GM19025 (cell line): ENCODE measurements around the gene ARID3C.
A peak's percentile ranks its signal among the peaks of the same experiment; 100 is the strongest.

ENCODE experiments used
- ATAC-seq: cut with Tn5 transposase; IDR thresholded peaks from one replicate; pipeline ENCODE4 v1.9.1; 2021; ENCODE audit warnings: mild to moderate bottlenecking, low read depth, moderate library complexity; ENCODE audit not compliant: unreplicated experiment

Gene ARID3C, protein sequence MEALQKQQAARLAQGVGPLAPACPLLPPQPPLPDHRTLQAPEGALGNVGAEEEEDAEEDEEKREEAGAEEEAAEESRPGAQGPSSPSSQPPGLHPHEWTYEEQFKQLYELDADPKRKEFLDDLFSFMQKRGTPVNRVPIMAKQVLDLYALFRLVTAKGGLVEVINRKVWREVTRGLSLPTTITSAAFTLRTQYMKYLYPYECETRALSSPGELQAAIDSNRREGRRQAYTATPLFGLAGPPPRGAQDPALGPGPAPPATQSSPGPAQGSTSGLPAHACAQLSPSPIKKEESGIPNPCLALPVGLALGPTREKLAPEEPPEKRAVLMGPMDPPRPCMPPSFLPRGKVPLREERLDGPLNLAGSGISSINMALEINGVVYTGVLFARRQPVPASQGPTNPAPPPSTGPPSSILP

DNA sequence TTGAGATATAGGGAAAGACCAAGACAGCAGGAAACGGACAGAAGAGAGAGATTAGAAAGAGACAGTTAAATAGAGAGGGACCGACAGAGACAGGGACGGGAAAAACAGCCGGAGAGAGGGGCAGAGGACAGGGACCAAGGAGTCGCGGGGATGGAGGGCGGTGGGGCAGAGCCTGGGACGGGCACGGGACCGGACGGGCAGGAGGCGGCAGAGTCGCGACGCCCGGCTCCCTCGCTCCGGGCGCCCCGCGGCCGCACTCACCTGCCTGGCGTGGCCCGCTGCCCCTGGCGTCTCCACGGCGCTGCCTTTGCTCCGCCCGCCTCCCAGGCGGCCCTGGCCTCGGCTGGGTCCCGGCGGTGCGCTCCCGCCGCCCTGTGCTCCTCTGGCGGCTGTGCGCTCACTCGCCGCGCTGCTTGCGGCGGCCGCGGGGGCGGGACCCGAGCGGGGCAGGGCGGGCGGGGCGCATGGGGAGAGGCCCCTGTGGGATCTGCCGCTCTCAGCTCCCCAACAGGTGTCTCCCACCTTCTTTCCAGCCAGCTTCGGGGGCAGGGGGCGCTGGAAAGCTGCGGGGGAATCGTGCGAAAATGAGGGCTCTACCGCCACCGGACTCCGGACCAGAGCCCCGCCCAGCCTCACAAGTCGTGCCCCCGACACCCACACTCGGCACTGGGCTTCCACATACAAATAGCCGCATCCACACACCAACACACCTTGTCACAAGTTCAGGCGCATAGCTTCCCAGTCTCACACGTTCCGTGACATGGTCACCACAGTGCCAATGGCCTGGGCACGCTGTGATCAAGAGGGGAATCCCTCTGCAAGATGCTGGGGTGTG lies at the start of gene ARID3C:
ARID3C (minus strand) TSS at position 411 of the 835 bp plus-strand sequence. CDS start 1,052 bp downstream, outside the sequence.
- ATAC-seq, result no peak

DNA sequence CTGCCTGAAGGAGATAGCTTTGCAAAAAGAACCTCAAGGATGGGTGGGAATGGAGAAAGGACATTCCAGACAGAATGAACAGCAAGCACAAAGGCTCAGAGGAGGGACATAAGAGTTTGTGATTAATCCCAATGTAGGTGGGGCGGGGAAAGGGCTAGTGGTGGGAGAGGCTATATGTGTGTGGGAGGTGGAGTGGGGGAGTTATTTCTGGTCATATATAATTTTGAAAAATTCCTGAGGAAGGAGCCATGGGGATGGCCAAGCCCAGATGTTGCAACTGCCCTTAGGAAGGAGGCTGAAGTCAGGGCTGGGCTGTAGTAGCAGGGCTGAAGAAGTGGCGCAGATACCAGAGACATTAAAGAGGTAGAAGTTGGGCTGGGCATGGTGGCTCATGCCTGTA lies 47.0 kb upstream of the ARID3C start:
- no peak for ATAC-seq

DNA sequence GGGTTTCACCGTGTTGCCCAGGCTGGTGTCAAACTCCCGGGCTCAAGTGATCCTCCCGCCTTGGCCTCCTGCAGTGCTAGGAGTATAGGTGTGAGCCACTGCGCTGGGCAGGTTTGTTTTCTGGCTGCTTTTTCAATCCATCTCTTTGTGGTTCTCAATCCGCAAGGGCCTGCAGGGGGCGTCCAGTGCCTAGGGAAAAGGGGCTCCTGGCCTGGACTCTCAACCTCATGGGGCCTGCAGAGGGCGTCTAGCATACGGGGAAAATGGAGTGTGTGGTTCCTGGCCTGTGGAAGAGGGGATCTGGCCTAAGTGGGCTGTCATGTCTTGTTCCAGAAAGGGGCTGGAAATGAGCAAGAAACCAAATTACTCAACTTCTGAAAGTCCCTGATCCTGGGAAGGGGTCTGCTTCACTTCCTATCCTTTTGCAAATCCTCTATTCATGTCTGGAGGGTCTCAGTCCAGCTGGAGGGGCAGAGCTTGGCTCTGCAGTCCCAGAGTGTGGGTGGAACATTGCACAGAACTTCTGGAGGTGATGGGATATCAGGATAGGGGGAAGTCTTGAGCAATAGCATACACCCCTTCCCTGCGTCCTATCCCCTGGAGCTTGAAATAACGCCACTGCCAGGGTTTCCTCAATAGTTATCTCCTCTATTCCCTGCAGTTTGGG lies 46.3 kb upstream of the ARID3C start:
- ATAC-seq, result no peak

DNA sequence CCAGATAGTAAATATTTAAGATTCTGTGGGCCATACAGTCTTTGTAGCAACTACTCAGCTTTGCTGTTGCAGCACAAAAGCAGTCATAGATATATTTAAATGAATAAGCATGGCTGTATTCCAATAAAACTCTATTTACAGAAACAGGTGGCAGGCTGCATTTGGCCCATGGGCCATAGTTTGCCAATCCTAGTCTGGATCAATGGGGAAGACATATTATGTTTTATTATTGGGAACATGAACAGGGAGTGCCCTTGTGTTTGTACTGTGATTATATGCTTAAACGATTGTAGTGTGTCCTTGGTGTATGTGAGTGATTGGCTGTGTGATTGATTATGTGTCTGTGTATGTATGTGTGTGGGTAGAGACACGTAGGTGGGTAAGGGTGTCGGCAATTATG lies 45.6 kb upstream of the ARID3C start:
- ATAC-seq, result no peak

DNA sequence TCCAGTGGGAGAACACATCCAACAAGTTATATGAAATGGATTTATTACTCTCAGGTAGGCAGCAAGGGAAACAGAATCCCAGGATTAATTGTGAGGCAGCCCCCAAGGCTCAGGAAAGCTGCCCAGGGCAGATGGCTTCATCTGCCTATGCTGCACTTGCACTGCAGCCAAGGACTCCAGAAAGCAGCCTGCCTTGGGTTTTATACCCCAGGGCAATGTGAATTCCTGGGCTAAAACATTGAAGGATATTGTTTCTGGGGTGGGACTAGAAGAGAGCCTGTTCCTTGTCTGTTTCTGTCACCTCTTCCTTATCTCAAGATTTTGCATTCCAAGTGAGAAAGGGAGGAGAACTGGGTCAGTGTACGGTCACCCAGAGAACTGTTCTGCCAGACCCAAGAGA lies 42.4 kb upstream of the ARID3C start:
- ATAC-seq, result no peak

DNA sequence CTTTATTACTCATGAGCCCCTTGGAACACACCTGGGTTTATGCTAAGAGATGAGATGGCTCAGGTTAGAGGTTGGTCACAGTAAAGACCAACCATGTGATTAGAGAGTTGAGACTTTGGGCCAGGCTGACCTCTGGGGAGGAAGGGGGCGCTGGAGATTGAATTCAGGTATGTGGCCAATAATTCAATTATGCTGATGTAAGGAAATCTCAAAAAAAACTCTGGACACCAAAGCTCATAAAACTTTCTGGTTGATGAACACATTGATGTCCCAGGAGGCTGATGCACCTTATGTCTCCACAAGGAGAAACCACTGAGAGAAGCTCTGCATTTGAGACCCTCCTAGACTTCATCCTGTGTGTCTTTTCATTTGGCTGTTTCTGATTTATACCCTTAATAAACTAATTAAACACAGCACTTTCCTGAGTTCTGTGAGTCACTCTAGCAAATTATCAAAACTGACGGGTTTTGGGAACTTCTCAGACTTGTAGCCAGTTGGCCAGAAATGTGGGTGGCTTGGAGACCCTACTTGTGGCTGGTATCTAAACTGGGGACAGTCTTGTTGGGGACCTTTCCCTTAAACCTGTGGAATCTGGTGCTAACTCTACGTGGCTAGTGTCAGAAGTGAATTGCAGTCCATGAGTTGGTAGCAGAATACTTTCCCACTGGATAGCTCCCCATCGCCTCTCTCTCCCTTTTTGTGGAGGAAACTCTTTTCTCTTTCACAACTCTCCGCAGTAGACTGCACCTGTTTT lies 41.1 kb upstream of the ARID3C start:
- no peak for ATAC-seq

DNA sequence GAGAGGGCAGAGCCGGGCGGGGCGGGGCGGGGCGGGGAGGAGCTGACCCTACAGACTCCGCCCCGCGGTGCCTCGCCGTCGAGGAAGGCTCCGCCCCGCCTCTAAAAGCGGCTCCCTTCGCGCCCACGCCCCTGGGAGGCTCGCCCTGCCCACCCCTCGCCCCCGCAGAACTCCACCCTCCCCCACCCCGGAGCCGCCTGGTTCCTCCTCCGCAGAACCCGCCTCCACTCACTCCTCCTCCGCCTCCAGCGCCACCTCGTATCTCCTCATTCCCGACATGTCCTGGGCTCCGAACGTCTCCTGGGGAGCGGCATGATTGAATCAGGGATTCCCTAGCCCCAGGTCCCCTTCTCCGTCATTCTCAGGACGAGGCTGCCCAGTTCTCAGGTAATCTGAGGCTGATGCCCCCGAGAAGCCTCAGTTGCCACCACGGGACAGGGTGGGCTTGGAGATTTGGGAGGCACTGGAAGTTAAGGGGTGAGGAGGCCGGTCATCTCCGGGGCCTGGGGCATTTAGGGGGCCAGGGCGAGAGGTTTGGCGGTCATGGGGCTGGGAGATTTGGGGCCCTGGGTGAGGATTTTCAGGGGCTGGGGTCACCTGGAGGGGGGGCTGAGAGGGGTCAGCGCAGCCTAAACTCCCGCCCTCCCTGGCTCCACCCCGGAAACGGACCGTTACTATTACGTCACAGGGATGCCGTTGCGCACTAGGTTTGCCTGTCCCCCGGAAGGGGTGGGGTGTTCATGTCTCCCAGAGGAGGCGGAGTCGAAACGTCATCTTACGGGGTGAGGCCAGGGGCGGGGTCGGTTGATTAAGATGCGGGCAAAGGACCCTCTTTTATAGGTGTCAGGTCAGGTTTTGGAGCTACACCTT lies 36.8 kb upstream of the ARID3C start:
- ATAC-seq, result peak; percentile 72

DNA sequence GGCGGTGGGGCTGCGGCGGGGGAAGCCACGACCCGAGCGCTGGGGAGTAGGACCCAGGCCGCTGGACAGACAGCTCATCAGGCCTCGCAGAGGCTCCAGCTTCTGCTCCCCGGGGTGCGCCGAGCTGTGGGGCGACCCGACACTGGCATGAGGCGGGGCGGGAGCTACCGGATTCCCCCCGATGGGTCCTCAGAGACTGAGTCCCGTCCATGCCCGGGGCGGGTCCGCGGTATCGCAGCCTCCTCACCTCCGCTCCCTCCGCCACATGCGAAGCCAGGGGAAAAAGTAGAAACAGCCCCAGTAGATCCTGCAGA lies 36.2 kb upstream of the ARID3C start:
- ATAC-seq, result peak; percentile 23

DNA sequence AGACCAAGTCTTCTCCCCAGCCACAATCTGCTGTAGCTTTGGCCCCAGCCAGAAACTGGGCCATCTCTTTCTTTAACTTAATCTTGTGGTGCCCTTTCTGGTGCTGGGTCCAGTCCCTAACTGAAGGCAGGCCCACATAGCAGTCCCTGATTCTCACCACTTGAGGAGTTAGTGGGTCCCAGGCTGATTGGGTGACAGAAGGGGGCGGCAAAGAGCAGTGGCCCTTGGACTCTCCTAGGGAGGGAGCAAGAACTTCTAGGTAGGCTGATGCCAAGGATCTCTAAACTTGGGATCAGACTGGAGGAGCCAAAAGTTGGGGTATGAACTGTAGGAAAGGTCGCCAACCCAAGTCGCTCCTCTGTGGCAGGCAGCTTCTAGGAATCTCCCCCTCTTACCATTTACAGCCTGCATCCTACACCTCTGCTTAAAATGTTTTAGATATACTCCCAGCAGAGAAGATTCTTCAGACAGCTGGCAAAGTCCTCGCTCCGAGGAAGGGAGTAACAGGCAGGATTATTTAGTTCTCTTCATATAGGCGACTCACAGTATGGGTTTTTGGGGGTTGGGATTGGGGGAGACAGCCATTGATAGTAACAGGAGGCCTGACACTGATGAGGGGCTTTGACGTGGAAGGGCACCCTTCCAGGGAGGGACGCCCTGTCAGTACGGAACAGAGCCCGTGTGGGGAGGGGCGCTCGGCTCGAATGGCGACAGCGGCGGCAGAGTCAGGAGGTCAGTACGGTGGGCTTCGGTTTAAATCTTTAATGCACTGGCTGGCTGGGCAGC lies 35.6 kb upstream of the ARID3C start:
- peak; percentile 35 for ATAC-seq

DNA sequence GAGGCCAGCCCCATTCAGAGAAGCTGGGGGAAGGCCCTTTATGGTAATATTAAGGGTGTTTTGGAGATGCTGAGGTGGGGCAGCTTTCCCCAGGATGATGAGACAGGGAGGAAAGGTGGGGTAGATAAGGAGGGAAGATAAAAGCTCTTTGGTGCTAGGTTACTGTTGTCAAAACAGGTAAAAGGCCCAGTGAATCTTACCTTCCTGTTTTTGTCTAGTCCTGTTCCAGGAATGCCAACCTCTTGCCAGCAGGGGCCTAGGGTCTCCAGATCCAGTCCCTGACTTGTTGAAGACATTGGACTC lies 34.4 kb upstream of the ARID3C start:
- ATAC-seq, result no peak

DNA sequence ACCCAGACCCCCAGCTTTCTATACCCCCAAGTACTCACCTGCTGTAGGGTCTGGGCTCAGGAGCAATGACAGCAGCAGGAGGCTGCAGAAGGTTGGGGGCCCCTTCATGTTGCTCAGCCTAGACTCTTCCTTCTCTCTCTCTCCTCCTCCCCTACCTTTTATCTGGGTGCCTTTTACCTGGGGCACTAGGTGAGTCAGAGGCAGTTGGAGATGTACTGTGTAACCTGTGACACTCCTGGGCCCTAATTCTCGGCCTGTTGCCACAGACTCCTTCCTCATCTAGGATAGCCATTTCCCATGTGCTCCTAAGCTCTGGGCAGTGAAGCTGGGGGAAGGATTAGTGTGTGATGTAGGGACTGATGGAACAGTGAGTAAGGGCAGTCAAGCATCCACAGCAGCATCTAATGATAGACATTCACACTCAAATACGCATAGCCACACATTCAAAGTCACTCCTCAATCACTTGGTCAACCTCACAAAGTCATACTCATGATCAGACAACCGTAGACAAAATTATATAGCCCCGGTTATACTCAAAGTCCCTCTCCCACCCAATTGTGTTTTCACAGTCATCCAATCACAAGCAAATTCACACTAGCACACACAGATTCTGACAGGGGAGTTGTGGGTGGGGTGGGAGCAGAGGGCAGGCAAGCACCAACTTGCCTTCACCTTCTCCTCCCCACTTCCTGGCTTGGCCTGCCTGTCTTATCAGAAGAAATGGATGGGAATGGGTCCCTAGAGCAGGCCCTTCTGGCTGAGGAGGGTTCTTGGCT lies 33.8 kb upstream of the ARID3C start, which contains the start of gene CCL27:
CCL27 (minus strand) TSS at position 132 of the 777 bp plus-strand sequence; CDS start at position 108, 24 bp downstream.
- ATAC-seq, result no peak

DNA sequence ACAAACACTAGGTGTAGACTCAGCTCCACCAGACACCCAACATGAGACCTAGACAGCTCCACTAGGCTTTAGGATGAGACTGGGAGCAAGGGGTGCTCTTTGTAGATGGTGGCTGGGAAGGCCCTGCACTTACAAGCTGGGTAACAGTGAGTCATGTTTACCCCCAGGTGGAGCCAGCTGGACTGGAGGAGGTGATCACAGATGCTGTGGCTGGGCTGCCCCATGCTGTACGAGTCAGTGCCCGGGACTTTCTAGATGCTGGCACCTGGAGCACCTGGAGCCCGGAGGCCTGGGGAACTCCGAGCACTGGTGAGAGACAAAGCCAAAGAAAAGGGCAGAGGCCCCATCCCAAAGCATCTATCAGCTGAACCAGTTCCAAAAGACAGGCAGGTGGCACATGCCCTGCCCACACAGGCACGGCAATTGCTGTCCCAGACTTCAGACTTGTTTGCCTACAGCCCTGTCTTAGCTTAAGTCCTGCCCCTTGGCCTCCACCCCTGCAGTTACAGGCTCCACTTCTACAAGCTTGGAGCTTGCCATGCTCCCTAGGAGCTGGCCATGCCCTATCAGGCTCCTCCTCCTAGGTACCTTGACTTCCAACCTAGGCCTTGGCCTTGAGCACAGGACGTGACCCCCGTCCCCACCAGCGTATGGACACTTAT lies 30.9 kb upstream of the ARID3C start:
- ATAC-seq, result no peak

DNA sequence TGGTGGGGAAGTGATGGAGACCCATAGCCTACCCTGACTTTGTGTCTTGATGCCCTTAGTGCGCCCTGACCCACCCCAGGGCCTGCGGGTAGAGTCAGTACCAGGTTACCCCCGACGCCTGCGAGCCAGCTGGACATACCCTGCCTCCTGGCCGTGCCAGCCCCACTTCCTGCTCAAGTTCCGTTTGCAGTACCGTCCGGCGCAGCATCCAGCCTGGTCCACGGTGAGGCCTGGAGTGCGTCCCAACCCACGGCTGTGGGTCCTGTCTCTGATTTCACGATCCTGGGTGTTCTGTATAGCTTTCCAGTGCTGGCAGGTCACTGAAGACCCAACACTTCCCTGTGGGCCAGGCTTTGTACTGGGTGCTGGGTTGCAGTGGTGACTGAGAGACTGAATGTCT lies 29.6 kb upstream of the ARID3C start:
- ATAC-seq, result no peak

DNA sequence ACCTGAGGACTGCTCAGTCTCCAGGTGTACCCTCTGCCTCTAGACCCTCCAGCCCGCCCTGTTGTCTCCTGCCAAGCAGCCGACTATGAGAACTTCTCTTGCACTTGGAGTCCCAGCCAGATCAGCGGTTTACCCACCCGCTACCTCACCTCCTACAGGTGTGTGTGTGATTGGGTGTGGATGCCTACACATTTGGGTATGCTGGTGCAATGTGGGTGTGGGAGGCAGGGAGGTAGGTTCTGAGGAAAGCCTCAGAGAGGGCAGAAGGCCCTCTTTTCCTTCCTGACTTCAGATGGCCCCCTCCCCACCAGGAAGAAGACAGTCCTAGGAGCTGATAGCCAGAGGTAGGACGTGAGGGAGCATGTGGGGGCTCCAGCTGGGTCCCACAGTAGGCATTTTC lies 28.1 kb upstream of the ARID3C start:
- ATAC-seq, result no peak

DNA sequence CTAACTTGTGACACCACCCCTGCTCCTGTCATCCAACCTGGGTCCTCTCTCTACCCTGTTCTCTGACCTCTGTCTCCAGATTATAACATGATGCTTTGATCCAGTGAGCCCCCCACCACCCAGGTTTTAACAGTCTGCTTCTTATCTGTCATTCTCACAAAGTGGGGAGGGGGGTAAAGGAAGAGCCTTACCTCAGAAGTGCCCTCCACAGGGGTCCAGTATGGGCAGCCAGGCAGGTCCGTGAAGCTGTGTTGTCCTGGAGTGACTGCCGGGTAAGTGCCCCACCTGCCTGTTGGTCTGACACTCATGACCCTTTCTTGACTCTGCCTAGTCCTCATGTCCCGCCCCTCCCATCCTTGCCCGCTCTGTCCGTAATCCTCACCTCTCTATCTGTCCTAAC lies 26.5 kb upstream of the ARID3C start:
- ATAC-seq, result no peak

DNA sequence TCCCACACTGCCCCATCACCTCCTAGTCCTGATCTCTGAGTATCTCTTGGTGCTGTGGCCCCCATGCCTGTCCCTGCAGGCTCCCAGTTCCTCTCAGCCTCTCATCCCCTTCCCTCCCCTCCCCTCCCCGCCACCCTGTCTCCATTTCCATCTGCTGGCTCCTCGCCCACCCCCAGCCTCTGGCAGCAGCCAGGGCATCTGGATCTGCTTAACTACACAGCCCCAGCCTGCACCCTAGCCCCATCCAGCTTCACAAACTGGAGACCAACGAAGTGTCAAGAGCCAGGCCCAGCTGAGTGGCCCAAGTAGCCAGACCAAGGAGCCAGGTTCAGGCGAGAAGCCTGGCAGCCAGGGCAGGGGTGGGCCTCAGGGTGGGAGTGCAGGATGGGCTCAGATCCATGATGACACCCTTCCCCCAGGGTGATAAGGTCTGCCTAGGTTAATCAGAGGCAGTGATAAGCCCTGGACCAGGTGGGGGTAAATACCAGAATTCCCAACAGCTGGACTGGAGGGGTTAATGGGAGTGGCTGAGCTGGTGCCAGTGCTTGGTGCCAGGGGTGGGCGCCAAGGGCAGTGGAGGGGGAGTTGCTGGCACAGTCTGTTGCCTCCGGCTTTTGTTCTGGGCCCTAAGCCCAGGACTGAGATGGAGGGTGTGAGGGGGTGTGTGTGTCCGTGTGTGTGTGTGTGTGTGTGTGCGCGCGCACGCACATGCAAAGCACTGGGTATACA lies 25.6 kb upstream of the ARID3C start:
- no peak for ATAC-seq
